NB4 (cell line): ENCODE data around the gene PTGDS.

ENCODE experiments used
- MAX ChIP-seq: IDR thresholded peaks from 2 replicates; pipeline ENCODE4 v1.6.1; 2011; ENCODE audit warnings: low read depth, low read length
- MYC ChIP-seq: IDR thresholded peaks from 2 replicates; pipeline ENCODE4 v1.6.1; 2011; ENCODE audit warnings: low read depth, low read length
- POLR2A ChIP-seq: IDR thresholded peaks from 2 replicates; pipeline ENCODE4 v1.6.1; 2011; ENCODE audit warnings: mild to moderate bottlenecking; ENCODE audit not compliant: insufficient read length; ENCODE audit errors: extremely low read depth
- TF ChIP-seq, protein P1 (sequence below): IDR thresholded peaks from one replicate; pipeline ENCODE4 v1.5.1; 2012; ENCODE audit warnings: low read depth, low read length

GRCh38 chr9:136957461-136957860 lies 19.8 kb upstream of the PTGDS start:
- TF ChIP-seq, protein P1, sequence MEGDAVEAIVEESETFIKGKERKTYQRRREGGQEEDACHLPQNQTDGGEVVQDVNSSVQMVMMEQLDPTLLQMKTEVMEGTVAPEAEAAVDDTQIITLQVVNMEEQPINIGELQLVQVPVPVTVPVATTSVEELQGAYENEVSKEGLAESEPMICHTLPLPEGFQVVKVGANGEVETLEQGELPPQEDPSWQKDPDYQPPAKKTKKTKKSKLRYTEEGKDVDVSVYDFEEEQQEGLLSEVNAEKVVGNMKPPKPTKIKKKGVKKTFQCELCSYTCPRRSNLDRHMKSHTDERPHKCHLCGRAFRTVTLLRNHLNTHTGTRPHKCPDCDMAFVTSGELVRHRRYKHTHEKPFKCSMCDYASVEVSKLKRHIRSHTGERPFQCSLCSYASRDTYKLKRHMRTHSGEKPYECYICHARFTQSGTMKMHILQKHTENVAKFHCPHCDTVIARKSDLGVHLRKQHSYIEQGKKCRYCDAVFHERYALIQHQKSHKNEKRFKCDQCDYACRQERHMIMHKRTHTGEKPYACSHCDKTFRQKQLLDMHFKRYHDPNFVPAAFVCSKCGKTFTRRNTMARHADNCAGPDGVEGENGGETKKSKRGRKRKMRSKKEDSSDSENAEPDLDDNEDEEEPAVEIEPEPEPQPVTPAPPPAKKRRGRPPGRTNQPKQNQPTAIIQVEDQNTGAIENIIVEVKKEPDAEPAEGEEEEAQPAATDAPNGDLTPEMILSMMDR: no peak
- TF ChIP-seq POLR2A: no peak
- no peak for TF ChIP-seq MAX
- TF ChIP-seq MYC: no peak
